ENCODE results near the gene ODAD4.
A peak's percentile ranks its signal among the peaks of the same experiment; 100 is the strongest.
"Not testable (repeated sequence)": the region's sequence is repeated elsewhere in the genome, so short reads cannot be mapped to it uniquely, and the experiment has no call there.

The ODAD4 gene

GRCh38 chr17:42010266-42010680 is 79.9 kb downstream of the ODAD4 start:
- peak; percentile 84 for DNase-seq

GRCh38 chr17:42010898-42011516 is 80.6 kb downstream of the ODAD4 start:
- DNase-seq = peak; percentile 19

- not testable (repeated sequence) for DNase-seq
These were observed 81.9 kb downstream of the ODAD4 start for GRCh38 chr17:42012363-42012762.

- DNase-seq = not testable (repeated sequence)
These were observed 83.3 kb downstream of the ODAD4 start for GRCh38 chr17:42013740-42014139.
